Fibroblast of mammary gland (primary cell): ENCODE data around the gene FAF1.
A peak's percentile ranks its signal among the peaks of the same experiment; 100 is the strongest.

Experiments
- DNase-seq: peaks from one replicate; pipeline ENCODE4 v3.0.0-alpha.2; 2010; ENCODE audit warnings: low read depth
- H3K4me3 ChIP-seq: 2 replicates; pipeline ENCODE4 v1.5.1; 2011; ENCODE audit warnings: low read depth, mild to moderate bottlenecking, low read length, moderate library complexity; ENCODE audit not compliant: control insufficient read depth
- TF ChIP-seq, protein P1 (sequence below): conservative IDR thresholded peaks from 2 replicates; pipeline ENCODE4 v1.5.1; 2011; ENCODE audit warnings: low read depth, low read length, inconsistent platforms; ENCODE audit not compliant: control insufficient read depth, insufficient read depth

The FAF1 gene

DNA sequence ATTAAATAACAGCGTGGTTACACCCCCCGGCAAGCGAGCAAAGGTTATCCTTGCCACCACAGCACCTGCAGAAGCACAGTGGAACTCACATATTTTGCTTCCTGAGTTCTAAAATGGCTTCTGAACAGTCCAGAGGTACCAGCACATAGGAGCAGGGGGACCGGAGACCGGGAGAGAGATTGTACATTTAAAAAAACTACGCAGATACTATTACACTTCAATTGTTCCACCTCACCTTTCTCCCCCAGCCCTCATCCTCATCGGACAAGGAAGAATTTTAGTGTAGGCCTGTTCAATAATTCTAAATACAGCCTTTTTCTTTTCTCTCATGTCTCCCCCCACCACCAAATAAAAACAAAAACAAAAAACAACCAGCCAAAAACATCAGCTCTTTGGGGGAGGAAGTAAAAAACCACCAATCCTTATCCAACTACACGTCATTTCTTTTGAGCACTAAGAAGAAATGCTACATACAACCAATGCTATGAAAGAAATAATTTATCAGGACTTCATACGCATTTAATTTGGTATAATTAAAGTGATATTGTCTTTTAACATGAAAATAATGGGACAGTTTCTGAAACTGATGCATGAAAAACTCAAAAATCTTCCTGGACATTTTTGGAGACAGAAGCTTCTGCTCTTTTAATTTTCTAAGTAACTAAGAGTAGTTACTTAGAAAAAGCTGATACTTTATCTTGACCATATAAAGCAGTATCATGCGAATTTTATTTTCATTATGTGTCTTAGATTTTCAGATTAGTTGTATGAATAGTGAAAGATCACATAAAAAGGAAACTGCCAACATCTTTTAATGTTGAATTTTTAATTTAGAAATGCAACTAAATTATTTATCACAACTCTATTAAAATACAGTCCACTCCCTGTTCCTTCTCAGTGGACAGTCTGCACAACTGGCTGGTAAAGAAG, 19.1 kb upstream of the FAF1 start:
- peak overlapping the region; percentile 71 for H3K4me3 ChIP-seq
- no peak for DNase-seq
- TF ChIP-seq, protein P1, sequence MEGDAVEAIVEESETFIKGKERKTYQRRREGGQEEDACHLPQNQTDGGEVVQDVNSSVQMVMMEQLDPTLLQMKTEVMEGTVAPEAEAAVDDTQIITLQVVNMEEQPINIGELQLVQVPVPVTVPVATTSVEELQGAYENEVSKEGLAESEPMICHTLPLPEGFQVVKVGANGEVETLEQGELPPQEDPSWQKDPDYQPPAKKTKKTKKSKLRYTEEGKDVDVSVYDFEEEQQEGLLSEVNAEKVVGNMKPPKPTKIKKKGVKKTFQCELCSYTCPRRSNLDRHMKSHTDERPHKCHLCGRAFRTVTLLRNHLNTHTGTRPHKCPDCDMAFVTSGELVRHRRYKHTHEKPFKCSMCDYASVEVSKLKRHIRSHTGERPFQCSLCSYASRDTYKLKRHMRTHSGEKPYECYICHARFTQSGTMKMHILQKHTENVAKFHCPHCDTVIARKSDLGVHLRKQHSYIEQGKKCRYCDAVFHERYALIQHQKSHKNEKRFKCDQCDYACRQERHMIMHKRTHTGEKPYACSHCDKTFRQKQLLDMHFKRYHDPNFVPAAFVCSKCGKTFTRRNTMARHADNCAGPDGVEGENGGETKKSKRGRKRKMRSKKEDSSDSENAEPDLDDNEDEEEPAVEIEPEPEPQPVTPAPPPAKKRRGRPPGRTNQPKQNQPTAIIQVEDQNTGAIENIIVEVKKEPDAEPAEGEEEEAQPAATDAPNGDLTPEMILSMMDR: no peak

DNA sequence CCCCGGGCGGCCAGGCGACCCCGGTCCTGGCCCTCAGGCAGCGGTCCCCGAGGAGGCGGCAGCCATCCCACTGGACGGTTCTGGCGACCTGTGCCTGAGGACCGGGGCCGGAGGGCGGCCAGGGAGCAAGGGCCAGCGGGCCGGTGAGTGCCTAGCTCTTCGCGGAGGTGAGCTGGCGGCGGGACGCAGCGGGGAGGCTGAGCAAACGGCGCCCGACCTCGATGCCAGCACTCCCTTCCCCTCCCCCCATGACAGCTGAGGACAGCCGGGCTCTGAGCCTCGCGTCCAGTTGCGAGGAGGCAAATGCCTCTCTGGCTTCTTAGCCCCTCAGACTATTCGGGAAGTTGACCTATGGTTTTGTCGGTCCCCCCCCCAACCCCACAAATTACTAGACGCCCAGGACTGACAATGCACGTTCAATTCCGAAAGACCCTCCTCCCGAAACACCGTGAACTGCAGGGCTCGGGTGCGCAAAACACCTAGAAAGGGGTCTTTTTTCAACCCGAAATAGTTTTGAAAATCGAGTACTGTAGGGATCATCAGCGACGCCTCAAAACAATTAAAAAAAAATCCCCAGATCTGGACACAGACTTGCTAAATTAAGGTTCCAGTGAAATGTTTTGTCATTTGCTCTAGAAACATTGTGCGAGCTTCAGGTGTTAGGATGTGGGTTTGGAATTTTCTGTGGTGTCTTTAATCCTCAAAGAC, 18.2 kb upstream of the FAF1 start:
- TF ChIP-seq, protein P1: no peak
- H3K4me3 ChIP-seq: peak overlapping the region; percentile 71
- DNase-seq: peak; percentile 63

DNA sequence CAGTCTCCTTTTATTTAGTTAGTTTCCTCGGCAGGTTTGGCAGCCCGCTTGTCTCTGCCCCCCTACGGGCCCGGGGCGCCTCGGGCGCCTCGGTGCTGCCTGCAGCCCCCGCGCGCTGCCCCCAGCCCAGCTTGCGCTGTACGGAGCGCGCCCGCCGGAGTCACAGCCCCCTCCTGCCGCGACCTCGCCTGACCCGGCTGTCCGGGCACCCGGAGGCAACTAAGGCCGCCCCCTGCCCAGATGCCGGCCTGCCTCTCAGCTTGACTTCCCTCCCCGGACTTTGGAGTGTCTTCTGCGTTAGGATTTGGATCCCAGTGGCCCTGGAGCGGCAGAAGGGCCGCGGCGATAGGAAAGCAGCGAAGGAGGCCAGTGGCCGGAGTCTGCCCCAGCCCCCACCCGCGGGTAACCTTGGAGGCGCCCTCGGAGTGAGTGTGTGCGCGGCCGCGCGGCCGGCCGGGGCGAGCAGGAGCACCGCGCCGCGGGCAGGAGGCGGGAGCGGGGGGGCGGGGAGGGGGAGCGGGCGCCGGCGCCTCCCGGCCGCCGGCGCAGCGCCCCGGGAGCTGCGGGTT, 17.6 kb upstream of the FAF1 start:
- DNase-seq: no peak
- TF ChIP-seq, protein P1: no peak
- H3K4me3 ChIP-seq: peak overlapping the region; percentile 71

DNA sequence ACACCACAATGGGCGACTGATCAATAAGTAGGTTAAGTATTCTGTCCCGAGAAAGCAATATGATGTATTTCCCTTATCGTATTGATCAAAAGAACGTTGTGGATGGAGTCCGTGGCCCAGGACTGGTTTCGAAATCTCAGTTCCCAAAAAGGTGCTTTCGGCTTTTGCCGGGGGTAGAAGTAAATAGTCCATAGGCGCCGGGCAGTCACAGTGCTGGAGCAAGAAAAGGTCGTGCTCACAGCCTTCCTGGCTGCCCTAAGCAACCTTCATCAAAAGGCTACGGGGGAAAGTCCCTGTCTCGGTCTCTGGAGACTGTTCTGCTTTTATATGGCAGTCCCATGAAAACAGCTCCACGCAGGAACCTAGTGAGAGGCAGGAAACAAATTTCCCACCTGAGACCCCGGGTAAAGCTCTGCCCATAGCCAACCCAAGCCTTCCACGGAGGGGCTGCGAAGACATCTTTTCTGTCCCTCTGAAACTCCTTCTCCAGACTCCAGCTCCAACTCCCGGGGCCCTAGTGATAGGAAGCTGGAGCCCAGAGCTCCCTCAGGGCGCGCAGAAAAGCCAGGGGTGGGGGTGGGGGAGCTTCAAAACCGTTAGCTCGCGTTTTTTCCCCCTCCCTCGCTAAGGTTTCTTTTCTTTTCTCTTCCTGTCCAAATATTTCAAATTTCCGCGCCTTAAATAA, 17.0 kb upstream of the FAF1 start:
- TF ChIP-seq, protein P1: no peak
- peak; percentile 64 for DNase-seq
- peak overlapping the region; percentile 70 for H3K4me3 ChIP-seq

DNA sequence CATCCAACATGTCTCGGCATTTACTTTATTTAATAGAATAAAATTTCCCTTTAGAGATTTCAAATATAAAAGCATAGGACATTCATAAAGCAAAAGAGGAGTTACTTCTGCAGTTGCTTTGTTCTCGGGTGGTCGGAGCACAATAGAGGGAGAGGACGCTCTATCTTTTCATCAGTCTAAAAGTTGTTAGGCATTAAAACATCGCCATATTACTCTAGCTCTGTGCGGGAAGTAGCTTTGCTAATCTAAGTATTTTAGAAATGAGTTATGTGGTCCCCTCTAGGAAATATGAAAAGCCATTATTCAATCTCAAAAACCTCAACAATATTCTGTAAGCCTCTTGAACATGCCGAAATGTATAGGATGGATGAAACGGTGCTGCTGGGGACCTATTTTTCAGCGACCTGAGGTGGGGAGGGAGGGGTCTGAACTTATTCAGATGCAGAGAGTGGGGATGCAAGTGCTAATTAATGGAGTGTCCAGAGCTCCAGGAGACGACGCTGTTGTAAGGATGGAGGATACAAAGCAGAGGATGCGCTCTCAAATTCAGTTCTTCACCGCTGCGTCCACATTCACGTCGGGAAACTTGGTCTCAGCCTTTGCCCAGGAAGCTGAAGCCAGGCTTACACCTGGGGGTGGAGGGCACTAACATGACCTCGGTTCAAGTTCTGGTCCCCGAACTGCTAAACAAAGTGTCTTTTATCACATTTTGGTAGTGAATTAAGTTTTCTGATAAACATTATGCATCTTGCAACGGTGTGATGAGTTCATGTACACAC, 16.2 kb upstream of the FAF1 start:
- TF ChIP-seq, protein P1: no peak
- no peak for DNase-seq
- H3K4me3 ChIP-seq: peak overlapping the region; percentile 70

DNA sequence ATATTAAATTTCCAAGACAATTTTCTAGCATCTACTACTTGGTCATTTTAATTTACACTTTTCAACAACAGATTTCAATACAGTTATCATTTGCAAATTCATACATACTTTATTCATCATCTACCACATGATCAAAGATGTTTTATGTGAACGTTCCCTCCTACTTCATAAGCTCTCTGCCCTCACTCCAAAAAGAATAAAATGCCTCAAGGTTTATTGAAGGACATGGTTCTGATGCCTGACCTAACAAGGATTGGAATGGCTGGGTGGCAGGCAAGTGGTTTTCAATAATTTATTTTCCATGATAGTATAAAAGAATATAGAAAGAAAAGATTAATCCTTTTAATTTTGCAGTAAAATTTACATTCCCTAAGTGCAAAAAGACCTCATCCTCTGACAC, 15.4 kb upstream of the FAF1 start:
- H3K4me3 ChIP-seq: no peak overlapping the region
- TF ChIP-seq, protein P1: no peak
- no peak for DNase-seq
